ENCODE measurements around the gene CCDC69.
"Not testable (repeated sequence)": the region's sequence is repeated elsewhere in the genome, so short reads cannot be mapped to it uniquely, and the experiment has no call there.

The CCDC69 gene

DNA sequence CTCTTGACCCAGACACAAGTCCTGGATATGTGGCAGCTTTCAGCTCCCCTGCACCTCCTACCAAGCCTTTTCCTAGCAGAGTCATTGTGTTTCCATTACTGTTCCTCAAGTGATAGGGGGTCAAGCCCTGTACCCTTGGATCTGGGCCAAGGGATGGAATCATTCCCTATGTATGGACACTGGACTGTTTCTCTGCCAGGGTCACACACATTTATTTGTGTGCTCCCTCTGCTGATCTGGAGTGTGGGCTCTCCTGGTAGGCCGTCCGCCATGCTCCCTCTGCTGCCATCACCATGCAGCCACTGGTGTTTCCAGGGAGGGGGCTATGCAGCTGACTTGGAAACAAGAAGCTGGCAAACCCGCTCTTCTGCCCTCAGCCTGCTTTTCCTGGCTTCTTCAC lies 38.6 kb upstream of the CCDC69 start:
- no peak for DNase-seq
- Histone ChIP-seq H3K27me3 (no peaks in the 10 kb centered on the region), H3K4me3 (ENCODE audit: low read depth, low read length) (no peak overlapping the region), H3K9me3 (no peaks in the 10 kb centered on the region), H3K36me3 (no peaks in the 10 kb centered on the region), H3K4me1 (no peaks in the 10 kb centered on the region)
- TF ChIP-seq, protein P1, sequence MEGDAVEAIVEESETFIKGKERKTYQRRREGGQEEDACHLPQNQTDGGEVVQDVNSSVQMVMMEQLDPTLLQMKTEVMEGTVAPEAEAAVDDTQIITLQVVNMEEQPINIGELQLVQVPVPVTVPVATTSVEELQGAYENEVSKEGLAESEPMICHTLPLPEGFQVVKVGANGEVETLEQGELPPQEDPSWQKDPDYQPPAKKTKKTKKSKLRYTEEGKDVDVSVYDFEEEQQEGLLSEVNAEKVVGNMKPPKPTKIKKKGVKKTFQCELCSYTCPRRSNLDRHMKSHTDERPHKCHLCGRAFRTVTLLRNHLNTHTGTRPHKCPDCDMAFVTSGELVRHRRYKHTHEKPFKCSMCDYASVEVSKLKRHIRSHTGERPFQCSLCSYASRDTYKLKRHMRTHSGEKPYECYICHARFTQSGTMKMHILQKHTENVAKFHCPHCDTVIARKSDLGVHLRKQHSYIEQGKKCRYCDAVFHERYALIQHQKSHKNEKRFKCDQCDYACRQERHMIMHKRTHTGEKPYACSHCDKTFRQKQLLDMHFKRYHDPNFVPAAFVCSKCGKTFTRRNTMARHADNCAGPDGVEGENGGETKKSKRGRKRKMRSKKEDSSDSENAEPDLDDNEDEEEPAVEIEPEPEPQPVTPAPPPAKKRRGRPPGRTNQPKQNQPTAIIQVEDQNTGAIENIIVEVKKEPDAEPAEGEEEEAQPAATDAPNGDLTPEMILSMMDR (IDR thresholded peaks at IDR 0.05; ENCODE audit: low read depth, low read length), result no peak

DNA sequence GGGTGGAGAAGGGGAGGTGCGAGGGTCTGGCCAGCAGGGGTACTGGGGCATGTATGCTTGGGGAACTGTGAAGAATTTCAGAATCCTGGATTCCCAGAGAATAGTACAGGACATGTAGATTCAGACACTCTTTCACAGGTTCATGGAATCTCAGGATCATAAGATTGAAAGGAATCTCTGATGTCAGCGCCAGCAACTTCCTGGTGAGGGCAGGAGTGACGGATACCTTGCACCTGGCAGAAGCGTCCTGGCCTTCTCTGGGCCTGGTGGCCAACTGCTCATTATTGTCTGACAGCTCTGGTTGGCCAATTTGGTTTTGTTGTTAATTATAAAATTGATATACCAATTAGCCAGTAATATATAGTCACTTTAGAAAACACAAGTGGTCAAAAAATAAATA lies 36.0 kb upstream of the CCDC69 start:
- Histone ChIP-seq H3K27me3 (no peaks in the 10 kb centered on the region), H3K36me3 (no peaks in the 10 kb centered on the region), H3K4me3 (ENCODE audit: low read depth, low read length) (no peak overlapping the region), H3K9me3 (no peaks in the 10 kb centered on the region), H3K4me1 (no peaks in the 10 kb centered on the region)
- no peak for DNase-seq
- TF ChIP-seq, protein P1 (IDR thresholded peaks at IDR 0.05; ENCODE audit: low read depth, low read length), result no peak

DNA sequence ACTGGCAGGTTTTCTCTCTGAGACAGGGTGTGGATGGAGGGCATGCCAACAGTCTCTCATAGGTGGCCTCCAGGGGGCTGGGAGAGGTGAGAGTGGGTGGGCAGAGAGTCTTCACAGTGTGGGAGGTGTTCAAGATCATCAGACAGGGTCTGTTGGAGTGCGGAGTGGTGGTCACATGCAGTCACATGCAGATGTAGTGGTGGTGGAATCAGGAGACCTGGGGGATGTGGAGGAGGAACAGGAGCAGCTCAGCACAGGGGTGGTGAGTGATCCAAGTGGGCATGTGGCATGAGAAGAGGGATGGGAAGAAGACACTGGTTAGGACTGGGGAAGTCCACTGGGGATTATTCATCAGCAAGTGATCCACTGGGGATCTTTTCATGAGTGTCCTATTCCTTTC lies 34.9 kb upstream of the CCDC69 start:
- TF ChIP-seq, protein P1 (IDR thresholded peaks at IDR 0.05; ENCODE audit: low read depth, low read length), result no peak
- H3K9me3 ChIP-seq, result no peaks in the 10 kb centered on the region
- H3K4me1 ChIP-seq, result no peaks in the 10 kb centered on the region
- H3K27me3 ChIP-seq, result no peaks in the 10 kb centered on the region
- no peaks in the 10 kb centered on the region for H3K36me3 ChIP-seq
- H3K4me3 ChIP-seq (ENCODE audit: low read depth, low read length), result no peak overlapping the region
- no peak for DNase-seq

DNA sequence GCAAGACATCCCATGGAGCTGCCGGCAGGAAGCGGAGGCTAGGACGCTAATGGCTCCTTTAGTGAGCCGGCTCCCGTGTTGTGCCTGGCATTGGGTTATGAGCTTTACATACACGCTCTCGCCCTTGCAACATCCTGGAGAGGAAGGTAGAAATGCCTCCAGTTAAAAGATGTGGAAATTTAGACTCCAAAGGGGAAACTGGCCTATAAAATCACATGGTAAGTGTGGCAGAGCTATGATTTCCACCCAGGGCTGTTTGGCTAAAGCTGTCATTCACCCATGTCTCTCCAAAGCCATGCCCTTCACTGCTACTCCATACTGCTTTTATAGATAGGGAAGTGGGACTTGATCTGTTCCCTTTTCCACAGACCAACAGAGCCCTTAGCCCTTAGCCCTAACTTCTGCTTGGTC lies 34.3 kb upstream of the CCDC69 start:
- Histone ChIP-seq H3K9me3 (no peaks in the 10 kb centered on the region), H3K4me3 (ENCODE audit: low read depth, low read length) (no peak overlapping the region), H3K4me1 (no peaks in the 10 kb centered on the region), H3K27me3 (no peaks in the 10 kb centered on the region), H3K36me3 (no peaks in the 10 kb centered on the region)
- TF ChIP-seq, protein P1 (IDR thresholded peaks at IDR 0.05; ENCODE audit: low read depth, low read length), result no peak
- no peak for DNase-seq

DNA sequence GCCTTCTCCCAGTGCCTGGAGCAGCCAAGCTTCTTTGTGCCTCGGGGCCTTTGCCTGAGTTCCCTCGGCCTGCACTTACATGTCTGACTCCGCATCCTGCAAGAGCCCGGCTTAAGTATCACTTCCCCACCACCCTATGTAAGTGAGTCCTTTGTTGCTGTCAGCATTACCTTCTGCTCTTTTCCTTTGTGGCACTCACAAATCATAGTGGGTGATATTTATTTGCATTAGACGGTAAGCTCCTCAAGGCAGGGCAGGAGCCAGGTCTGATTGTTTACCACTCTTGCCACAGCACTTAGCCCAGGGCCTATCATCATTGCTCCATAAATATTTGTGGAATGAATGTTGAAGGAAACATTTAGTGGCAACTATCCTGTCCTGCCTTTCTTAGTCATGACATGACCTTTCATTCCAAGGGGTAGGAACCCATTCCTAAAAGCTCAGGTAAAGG lies 33.9 kb upstream of the CCDC69 start:
- Histone ChIP-seq H3K36me3 (no peaks in the 10 kb centered on the region), H3K4me3 (ENCODE audit: low read depth, low read length) (no peak overlapping the region), H3K27me3 (no peaks in the 10 kb centered on the region), H3K4me1 (no peaks in the 10 kb centered on the region), H3K9me3 (no peaks in the 10 kb centered on the region)
- TF ChIP-seq, protein P1 (IDR thresholded peaks at IDR 0.05; ENCODE audit: low read depth, low read length), result no peak
- DNase-seq, result no peak

DNA sequence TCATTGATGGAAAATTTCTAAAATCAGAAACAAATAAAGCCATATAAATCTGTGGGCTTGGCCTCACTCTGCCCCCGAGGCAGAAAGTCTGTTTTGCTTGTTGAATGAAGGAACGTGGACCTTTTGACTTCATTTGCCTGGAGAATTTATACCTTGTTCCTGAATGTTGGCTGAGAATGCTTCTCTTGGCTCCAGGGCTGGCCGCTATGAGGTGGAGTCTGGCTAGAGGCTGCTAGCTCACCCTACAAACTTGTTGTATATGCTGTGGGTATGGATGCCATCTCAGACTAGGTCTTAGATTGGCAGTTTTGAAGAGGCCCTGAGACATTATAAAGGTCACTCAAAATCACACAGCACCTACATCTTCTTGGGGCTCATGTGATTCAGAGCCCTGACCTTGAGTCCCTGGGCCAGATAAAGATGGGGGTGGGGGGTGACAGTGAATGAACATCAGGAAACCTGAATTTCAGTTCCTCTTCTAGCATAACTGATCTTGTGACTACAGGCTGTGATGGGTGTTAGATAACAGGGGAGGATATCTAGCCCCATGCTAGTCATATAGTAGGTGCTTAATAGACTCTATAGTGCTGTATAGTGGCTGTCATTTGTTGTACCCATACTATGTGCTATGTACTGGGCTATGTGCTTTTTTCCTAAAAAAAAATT lies 31.9 kb upstream of the CCDC69 start:
- no peak for DNase-seq

DNA sequence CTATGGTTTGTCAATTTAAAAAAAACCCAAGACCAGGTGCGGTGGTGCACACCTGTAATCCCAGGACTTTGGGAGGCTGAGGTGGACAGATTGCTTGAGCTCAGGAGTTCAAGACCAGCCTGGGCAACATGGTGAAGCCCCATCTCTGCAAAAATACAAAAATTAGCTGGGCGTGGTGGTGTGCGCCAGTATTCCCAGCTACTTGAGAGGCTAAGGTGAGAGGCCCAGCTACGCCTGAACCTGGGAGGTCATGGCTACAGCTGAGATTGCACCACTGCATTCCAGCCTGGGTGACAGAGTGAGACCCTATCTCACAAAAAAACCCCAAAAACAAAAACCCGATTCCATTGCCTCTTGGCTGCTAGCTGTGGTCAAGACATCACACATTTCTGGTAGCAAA lies 31.1 kb upstream of the CCDC69 start:
- H3K4me3 ChIP-seq (ENCODE audit: low read depth, low read length); H3K4me1 ChIP-seq; H3K9me3 ChIP-seq; H3K27me3 ChIP-seq; DNase-seq; H3K36me3 ChIP-seq: not testable (repeated sequence)

More for the DNA sequence above, 31.9 kb upstream of the CCDC69 start:
- Histone ChIP-seq H3K4me1 (no peaks in the 10 kb centered on the region), H3K27me3 (no peaks in the 10 kb centered on the region), H3K9me3 (no peaks in the 10 kb centered on the region), H3K36me3 (no peaks in the 10 kb centered on the region), H3K4me3 (ENCODE audit: low read depth, low read length) (no peak overlapping the region)
- TF ChIP-seq, protein P1 (IDR thresholded peaks at IDR 0.05; ENCODE audit: low read depth, low read length), result no peak

Data from BE2C (cell line).